Stimulated activated CD4-positive, alpha-beta T cell treated with anti-CD3 and anti-CD28 coated beads, Interleukin-12 subunit alpha, Interleukin-12 subunit beta, amount 100 ng/mL, for 24 hours (primary cell): ENCODE data around the gene CD226.
"Not testable (repeated sequence)": the region's sequence is repeated elsewhere in the genome, so short reads cannot be mapped to it uniquely, and the experiment has no call there.

Experiments used
- DNase-seq, 2 experiments: peaks; one replicate each; pipeline ENCODE4 v3.0.0-alpha.2; 2020; ENCODE audit warnings: low read depth in 2 of 2

The CD226 gene

GRCh38 chr18:69908838-69909237 is 38.8 kb downstream of the CD226 start:
- DNase-seq, result no peak

GRCh38 chr18:69906765-69907164 is 40.9 kb downstream of the CD226 start:
- DNase-seq, result no peak

- no peak for DNase-seq
These were observed 46.7 kb downstream of the CD226 start for GRCh38 chr18:69900941-69901340.

DNA sequence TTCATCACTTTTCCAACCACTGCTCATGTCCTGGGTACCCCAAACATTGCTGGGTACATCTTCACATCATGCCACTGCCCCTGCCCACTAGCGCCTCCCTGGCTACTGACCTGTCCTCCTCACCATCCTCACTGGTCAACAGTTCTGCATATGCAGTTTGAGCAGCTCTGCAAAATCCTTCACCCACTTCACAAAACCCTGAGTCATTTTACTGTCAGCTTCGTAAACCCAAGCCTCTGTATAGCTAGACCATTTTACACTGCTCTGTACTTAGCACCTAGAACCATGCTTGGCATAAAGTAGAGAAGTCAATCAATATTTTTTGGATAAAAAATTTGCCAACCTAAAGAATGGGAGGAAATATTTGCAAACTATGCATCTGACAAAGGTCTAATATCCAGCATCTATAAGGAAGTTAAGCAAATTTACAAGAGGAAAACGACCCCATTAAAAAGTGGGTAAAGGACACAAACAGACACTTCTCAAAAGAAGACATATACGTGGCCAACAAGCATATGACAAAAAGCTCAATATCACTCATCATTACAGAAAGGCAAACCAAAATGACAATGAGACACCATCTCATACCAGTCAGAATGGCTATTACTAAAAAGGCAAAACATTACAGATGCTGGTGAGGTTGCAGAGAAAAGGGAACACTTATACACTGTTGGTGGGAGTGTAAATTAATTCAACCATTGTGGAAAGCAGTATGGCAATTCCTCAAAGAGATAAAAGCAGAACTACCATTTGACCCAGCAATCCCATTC is 48.3 kb downstream of the CD226 start:
- not testable (repeated sequence) for DNase-seq

DNA sequence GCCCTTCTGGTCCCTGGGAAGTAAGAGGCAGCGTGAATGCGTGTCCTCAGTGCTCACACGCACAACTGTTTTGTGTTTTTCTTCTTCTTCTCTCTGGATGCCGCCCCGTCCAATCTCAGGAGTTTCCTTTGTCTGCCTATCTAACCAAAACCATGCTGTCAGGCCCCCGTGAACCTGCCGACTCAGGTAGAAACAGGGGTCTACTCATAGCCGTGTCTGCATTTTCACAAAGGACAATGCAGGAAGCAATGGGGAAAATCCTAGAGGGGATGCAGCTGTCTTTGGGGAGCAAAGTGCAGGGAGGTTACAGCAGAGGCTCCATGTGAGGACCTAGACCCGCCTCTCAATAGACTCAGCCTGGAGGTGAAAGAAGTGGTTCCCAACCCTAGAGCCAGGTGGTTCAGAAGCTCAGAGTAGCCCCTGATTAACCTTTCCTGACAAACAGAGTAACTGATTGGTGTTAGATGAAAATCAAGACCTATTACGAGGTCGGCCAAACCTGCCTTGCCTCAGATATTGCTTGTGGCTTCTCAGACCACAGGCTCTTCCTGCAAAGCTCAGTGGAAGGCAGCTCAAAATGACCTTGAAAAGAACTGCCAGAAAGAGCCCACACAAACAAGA is 49.3 kb downstream of the CD226 start:
- DNase-seq, result no peak

DNA sequence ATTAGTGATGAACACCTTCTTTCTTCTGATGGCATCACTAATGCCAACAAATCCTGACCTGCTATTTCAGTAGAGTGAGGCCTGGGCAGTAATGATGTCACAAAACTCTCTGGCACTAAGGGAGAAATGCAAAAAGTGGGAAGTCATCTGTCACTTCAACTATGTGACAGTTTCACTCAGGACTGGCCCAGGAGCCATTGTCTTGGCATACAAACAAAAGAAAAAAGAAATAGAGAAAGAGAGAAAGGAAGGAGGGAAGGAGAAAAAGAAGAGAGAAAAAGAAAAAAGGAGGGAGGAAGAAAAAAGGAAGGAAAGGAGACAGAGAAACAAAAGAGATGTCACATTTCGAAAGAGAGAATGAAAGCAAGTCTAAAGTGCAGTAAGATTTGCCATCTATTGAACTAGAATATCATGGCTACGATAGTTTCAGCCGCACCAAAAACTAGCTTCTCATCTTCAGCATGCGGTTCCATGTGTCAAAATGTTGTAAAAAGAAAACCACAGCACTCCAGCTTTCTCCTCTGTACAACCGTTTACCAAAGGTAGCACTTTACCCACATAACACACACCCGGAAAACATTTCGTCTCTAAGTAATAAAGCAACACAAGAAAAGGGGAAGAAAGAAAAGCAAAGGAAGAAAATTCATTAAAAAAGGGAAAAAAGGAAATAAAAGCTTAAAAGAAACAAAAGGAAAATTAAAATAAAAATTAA is 50.1 kb downstream of the CD226 start:
- DNase-seq, result no peak

DNA sequence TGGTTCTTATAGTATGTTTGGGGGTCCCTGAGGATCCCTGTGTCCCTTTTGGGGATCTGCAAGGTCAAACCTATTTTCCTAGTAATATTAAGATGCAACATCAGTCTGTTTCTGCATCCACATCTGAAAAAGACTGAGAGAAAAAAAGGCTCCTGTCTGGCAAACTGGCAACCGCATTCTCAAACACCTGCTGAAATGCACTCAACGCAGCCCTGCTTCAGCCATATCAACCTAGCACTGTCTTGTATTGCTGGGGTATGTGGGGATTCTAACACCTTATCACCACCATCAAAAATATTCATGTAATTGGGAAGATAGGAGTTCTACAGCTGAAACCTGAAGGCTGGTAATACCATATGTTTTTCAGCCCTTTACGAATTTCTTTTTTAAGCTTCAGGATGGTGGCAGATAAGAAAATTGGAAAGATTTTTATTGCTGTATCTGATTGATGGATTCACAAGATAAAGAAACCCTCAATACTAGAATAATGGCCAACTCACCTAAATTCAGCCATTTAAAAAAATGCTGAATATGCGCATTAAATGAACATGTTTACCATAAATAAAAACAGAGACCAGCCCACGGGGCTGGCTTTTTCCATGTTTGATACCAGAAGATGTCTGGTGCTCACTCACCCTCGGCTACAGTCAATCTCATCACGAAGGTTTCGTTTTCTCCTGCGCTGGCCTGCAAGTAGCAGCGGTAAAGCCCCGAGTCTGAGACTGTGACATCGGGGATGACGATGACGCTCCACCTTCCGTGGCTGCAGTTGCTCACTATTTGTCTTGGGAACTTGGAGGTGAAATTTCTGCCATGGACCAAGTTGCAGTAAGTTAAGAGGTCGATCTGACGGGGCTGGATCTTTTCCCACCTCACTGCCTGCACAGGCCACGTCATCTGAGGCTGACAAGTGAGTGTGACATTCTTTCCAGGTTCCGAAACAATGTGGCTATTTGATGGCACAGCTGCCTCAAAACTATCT is 52.3 kb downstream of the CD226 start:
- DNase-seq, result no peak

GRCh38 chr18:69894467-69894866 is 53.2 kb downstream of the CD226 start:
- no peak for DNase-seq

DNA sequence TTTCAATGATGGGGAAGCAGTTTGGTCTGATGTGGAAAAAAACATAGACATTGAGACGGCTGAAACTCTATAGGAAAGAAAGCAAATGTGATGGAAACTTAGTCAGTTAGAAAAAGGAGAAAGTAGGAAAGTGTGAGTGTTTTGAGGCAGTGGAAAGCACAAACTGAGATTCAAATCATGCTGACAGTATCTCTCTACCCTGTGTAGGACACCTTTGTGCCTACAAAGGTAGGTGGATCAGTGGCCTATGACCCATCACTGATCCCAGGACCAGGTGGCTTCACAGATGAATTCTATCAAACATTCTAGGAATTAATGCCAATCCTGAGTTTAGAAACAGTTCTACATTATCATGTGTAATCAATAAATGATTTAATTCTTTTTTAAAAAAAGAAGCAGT is 57.1 kb downstream of the CD226 start:
- DNase-seq, result no peak

DNA sequence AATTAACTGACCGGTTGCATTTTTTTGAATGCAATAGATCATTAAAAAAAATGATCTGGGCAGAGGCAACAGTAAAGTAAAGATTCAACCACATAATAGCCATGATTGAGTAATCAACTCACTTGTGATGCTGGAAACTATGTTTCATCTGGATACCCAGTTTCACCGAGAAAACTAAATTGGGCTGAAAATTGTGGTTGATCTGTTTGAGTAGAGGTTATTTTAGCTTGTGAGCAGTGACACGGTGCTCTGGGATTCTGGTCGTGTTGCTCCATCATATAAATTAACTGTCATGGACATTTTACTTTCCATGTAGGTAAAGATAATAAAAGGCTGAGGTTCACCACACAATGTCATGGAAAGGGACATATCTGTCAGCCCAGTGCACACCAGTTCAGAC is 58.7 kb downstream of the CD226 start:
- no peak for DNase-seq

- DNase-seq, result no peak
These were observed 60.4 kb downstream of the CD226 start for GRCh38 chr18:69887256-69887655.

- DNase-seq, result no peak
These were observed 61.7 kb downstream of the CD226 start for GRCh38 chr18:69885841-69886531.

- no peak for DNase-seq
These were observed 62.3 kb downstream of the CD226 start for GRCh38 chr18:69885355-69885754.

GRCh38 chr18:69883781-69884180 is 63.9 kb downstream of the CD226 start:
- no peak for DNase-seq

- DNase-seq, result no peak
These were observed 64.6 kb downstream of the CD226 start for GRCh38 chr18:69882965-69883668.

- DNase-seq, result no peak
These were observed 67.6 kb downstream of the CD226 start for GRCh38 chr18:69880083-69880482.

DNA sequence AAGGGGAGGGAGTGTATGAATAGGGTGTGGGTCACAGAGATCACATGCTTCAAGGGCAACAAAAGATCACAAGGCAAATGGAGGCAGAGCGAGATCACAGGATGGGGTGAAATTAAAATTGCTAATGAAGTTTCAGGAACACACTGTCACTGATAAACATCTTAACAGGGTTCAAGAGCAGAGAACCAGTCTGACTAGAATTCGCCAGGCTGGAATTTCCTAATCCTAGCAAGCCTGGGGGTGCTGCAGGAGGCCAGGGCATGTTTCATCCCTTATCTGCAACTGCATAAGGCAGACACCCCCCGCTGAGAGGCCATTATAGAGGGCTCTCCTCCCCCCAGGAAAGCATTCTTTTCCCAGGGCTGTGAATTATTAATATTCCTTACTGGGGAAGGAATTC is 68.6 kb downstream of the CD226 start:
- DNase-seq, result not testable (repeated sequence)

GRCh38 chr18:69878213-69878933 is 69.3 kb downstream of the CD226 start:
- no peak for DNase-seq

- DNase-seq, result no peak
These were observed 71.2 kb downstream of the CD226 start for GRCh38 chr18:69876490-69876889.

- DNase-seq, result no peak
These were observed 73.6 kb downstream of the CD226 start for GRCh38 chr18:69874058-69874457.
